ENCODE measurements around the gene LCE7A. TPM values are rescaled to one million over a fixed set of nuclear protein-coding genes. Genes with fewer than 3 reads are reported as not detected.

The LCE7A gene
- total and polyA plus RNA-seq, 2 donors (not counting 1 experiment from before 2014, with no cell fraction given) = not detected

- Mint-ChIP-seq H3K4me1 (peaks cover 2% of the 10 kb centered on the region), H3K9me3 (ENCODE audit: insufficient read depth) (no peaks in the 10 kb centered on the region), H3K27ac (no peak within 1 kb of the TSS), H3K4me3 (no peak within 1 kb of the TSS), H3K27me3 (peaks cover 29% of the 10 kb centered on the region)
- CTCF ChIA-PET = no interaction called here
- no peak within 1 kb of the TSS for H3K27ac ChIP-seq (ENCODE audit: low read length in 2 of 2)
- no peak for TF ChIP-seq EZH2 (IDR thresholded peaks at IDR 0.05; ENCODE audit: borderline replicate concordance, insufficient read depth, low read depth, low read length, poor library complexity, severe bottlenecking)
- TF ChIP-seq, protein P1, sequence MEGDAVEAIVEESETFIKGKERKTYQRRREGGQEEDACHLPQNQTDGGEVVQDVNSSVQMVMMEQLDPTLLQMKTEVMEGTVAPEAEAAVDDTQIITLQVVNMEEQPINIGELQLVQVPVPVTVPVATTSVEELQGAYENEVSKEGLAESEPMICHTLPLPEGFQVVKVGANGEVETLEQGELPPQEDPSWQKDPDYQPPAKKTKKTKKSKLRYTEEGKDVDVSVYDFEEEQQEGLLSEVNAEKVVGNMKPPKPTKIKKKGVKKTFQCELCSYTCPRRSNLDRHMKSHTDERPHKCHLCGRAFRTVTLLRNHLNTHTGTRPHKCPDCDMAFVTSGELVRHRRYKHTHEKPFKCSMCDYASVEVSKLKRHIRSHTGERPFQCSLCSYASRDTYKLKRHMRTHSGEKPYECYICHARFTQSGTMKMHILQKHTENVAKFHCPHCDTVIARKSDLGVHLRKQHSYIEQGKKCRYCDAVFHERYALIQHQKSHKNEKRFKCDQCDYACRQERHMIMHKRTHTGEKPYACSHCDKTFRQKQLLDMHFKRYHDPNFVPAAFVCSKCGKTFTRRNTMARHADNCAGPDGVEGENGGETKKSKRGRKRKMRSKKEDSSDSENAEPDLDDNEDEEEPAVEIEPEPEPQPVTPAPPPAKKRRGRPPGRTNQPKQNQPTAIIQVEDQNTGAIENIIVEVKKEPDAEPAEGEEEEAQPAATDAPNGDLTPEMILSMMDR (IDR thresholded peaks at IDR 0.05) = no peak
- H3K27me3 ChIP-seq (replicated peaks in 1 of 4; ENCODE audit: control extremely low read depth in 1 of 4, control insufficient read depth in 3 of 4, insufficient read depth in 4 of 4, low read length in 3 of 4) = peaks cover 0 to 3% (median 1%) of the 10 kb centered on the region in 4 experiments
- DNase-seq (no peak), ATAC-seq (ENCODE audit: low read depth) (no peak)
- H3K4me3 ChIP-seq (ENCODE audit: control extremely low read depth in 1 of 5, extremely low read depth in 1 of 5, insufficient read depth in 1 of 5, low read depth in 2 of 5, low read length in 4 of 5) = no peak within 1 kb of the TSS
- no peak within 1 kb of the TSS for H3K4me2 ChIP-seq (replicated peaks; ENCODE audit: low read depth, low read length, poor library complexity, severe bottlenecking)
- no CpG with 5 or more reads among the region's 1 CpG for WGBS (ENCODE audit: insufficient coverage)
- H3K4me1 ChIP-seq (ENCODE audit: control insufficient read depth in 2 of 2, insufficient read depth in 2 of 2, low read length in 2 of 2) = no peaks in the 10 kb centered on the region
- POLR2A ChIA-PET = no interaction called here
- H3K9ac ChIP-seq (ENCODE audit: low read length) = no peak within 1 kb of the TSS
- H3K9me3 ChIP-seq (ENCODE audit: control extremely low read depth in 1 of 3, control insufficient read depth in 2 of 3, insufficient read depth in 1 of 3, low read length in 2 of 3) = no peaks in the 10 kb centered on the region
- H3K36me3 ChIP-seq (replicated peaks in 1 of 2; ENCODE audit: control extremely low read depth in 1 of 2, control insufficient read depth in 1 of 2, extremely low read depth in 1 of 2, insufficient read depth in 2 of 2, low read length in 1 of 2) = no peaks in the 10 kb centered on the region
- intact Hi-C loops (cut with micrococcal nuclease) = no loop called here
- H3K79me2 ChIP-seq (ENCODE audit: control insufficient read depth, insufficient read depth, low read length) = no peaks in the 10 kb centered on the region
- no peak within 1 kb of the TSS for H2AFZ ChIP-seq (ENCODE audit: insufficient read depth, low read depth, low read length, poor library complexity, severe bottlenecking)
- no peaks in the 10 kb centered on the region for H4K20me1 ChIP-seq (ENCODE audit: control insufficient read depth, insufficient read depth, low read length, poor library complexity, severe bottlenecking)
Measured at GRCh38 chr1:152878042-152878441, 18.2 kb downstream of the LCE7A start, which contains the start of gene SMCP. Gene SMCP, plus strand, starts transcription at chr1:152878322. Its CDS starts 6,101 bp downstream, at chr1:152884423.

- DNase-seq (no peak), ATAC-seq (ENCODE audit: low read depth) (no peak)
- TF ChIP-seq, protein P1 (IDR thresholded peaks at IDR 0.05) = no peak
- TF ChIP-seq EZH2 (IDR thresholded peaks at IDR 0.05; ENCODE audit: borderline replicate concordance, insufficient read depth, low read depth, low read length, poor library complexity, severe bottlenecking) = no peak
- POLR2A ChIA-PET = no interaction called here
- Histone ChIP-seq H3K27ac (ENCODE audit: low read length in 2 of 2) (no peak overlapping the region), H3K4me2 (replicated peaks; ENCODE audit: low read depth, low read length, poor library complexity, severe bottlenecking) (no peak overlapping the region), H3K36me3 (replicated peaks in 1 of 2; ENCODE audit: control extremely low read depth in 1 of 2, control insufficient read depth in 1 of 2, extremely low read depth in 1 of 2, insufficient read depth in 2 of 2, low read length in 1 of 2) (no peaks in the 10 kb centered on the region), H3K9me3 (ENCODE audit: control extremely low read depth in 1 of 3, control insufficient read depth in 2 of 3, insufficient read depth in 1 of 3, low read length in 2 of 3) (no peaks in the 10 kb centered on the region), H4K20me1 (ENCODE audit: control insufficient read depth, insufficient read depth, low read length, poor library complexity, severe bottlenecking) (no peaks in the 10 kb centered on the region), H2AFZ (ENCODE audit: insufficient read depth, low read depth, low read length, poor library complexity, severe bottlenecking) (no peak overlapping the region), H3K4me1 (ENCODE audit: control insufficient read depth in 2 of 2, insufficient read depth in 2 of 2, low read length in 2 of 2) (no peaks in the 10 kb centered on the region), H3K9ac (ENCODE audit: low read length) (no peak overlapping the region), H3K4me3 (ENCODE audit: control extremely low read depth in 1 of 5, extremely low read depth in 1 of 5, insufficient read depth in 1 of 5, low read depth in 2 of 5, low read length in 4 of 5) (no peak overlapping the region), H3K79me2 (ENCODE audit: control insufficient read depth, insufficient read depth, low read length) (no peaks in the 10 kb centered on the region), H3K27me3 (replicated peaks in 1 of 4; ENCODE audit: control extremely low read depth in 1 of 4, control insufficient read depth in 3 of 4, insufficient read depth in 4 of 4, low read length in 3 of 4) (peaks cover 0 to 3% (median 1%) of the 10 kb centered on the region in 4 experiments)
- Mint-ChIP-seq H3K27me3 (peaks cover 23% of the 10 kb centered on the region), H3K4me1 (peaks cover 2% of the 10 kb centered on the region), H3K27ac (no peak overlapping the region), H3K9me3 (ENCODE audit: insufficient read depth) (no peaks in the 10 kb centered on the region), H3K4me3 (no peak overlapping the region)
- intact Hi-C loops (cut with micrococcal nuclease) = no loop called here
- CTCF ChIA-PET = interaction anchor here (2.3 kb wide), 1 partner anchor 9 kb away, joined by 10 read pairs; no protein-coding TSS in a partner anchor
Measured at GRCh38 chr1:152879559-152880198, 19.9 kb downstream of the LCE7A start.

All from B cell (primary cell).